HEK293 (cell line): ENCODE data around the gene ATE1.

ENCODE experiments used
- GLIS1 ChIP-seq: fragments of 450-650 bp; formaldehyde crosslinking; IDR thresholded peaks from 2 replicates; pipeline ENCODE4 v1.5.1; 2016; ENCODE audit warnings: missing biosample characterization, missing genetic modification characterization
- REPIN1 ChIP-seq: fragments of 450-650 bp; formaldehyde crosslinking; IDR thresholded peaks from 2 replicates; pipeline ENCODE4 v1.5.1; 2017; ENCODE audit warnings: missing biosample characterization, missing genetic modification characterization, low read depth
- SETDB1 ChIP-seq: IDR thresholded peaks from one replicate; pipeline ENCODE4 v1.6.1; 2017; ENCODE audit warnings: mild to moderate bottlenecking, low read length, moderate library complexity, mixed read lengths; ENCODE audit not compliant: insufficient read length
- YY2 ChIP-seq: fragments of 450-650 bp; formaldehyde crosslinking; IDR thresholded peaks from 2 replicates; pipeline ENCODE4 v1.5.1; 2016; ENCODE audit warnings: missing biosample characterization, missing genetic modification characterization
- ZBTB20 ChIP-seq: fragments of 450-650 bp; formaldehyde crosslinking; IDR thresholded peaks from 2 replicates; pipeline ENCODE4 v1.5.1; 2016; ENCODE audit warnings: missing biosample characterization, missing genetic modification characterization
- ZBTB48 ChIP-seq: fragments of 450-650 bp; formaldehyde crosslinking; IDR thresholded peaks from 2 replicates; pipeline ENCODE4 v1.5.1; 2016; ENCODE audit warnings: missing biosample characterization, missing genetic modification characterization
- ZBTB7A ChIP-seq: fragments of 450-650 bp; formaldehyde crosslinking; IDR thresholded peaks from 2 replicates; pipeline ENCODE4 v1.5.1; 2016; ENCODE audit warnings: low read depth, missing biosample characterization, missing genetic modification characterization
- ZBTB8A ChIP-seq: fragments of 450-650 bp; formaldehyde crosslinking; IDR thresholded peaks from 2 replicates; pipeline ENCODE4 v1.5.1; 2016; ENCODE audit warnings: missing biosample characterization, missing genetic modification characterization
- ZEB2 ChIP-seq: fragments of 450-650 bp; formaldehyde crosslinking; IDR thresholded peaks from 2 replicates; pipeline ENCODE4 v1.5.1; 2016; ENCODE audit warnings: missing biosample characterization, missing genetic modification characterization
- ZIC2 ChIP-seq: fragments of 450-650 bp; formaldehyde crosslinking; IDR thresholded peaks from 2 replicates; pipeline ENCODE4 v1.5.1; 2016; ENCODE audit warnings: missing biosample characterization, missing genetic modification characterization
- ZNF112 ChIP-seq: fragments of 450-650 bp; formaldehyde crosslinking; IDR thresholded peaks from 2 replicates; pipeline ENCODE4 v1.5.0; 2017; ENCODE audit warnings: missing biosample characterization, missing genetic modification characterization
- ZNF146 ChIP-seq: fragments of 450-650 bp; formaldehyde crosslinking; IDR thresholded peaks from 2 replicates; pipeline ENCODE4 v1.5.1; 2016; ENCODE audit warnings: missing biosample characterization, missing genetic modification characterization
- ZNF16 ChIP-seq: fragments of 450-650 bp; formaldehyde crosslinking; IDR thresholded peaks from 2 replicates; pipeline ENCODE4 v1.5.1; 2016; ENCODE audit warnings: low read depth, missing biosample characterization, missing genetic modification characterization
- ZNF184 ChIP-seq: fragments of 450-650 bp; IDR thresholded peaks from 2 replicates; pipeline ENCODE4 v1.5.1; 2018; ENCODE audit warnings: missing biosample characterization, mild to moderate bottlenecking, missing genetic modification characterization
- ZNF239 ChIP-seq: fragments of 450-650 bp; formaldehyde crosslinking; IDR thresholded peaks from 2 replicates; pipeline ENCODE4 v1.5.1; 2016; ENCODE audit warnings: missing biosample characterization, missing genetic modification characterization
- ZNF248 ChIP-seq: fragments of 450-650 bp; formaldehyde crosslinking; IDR thresholded peaks from 2 replicates; pipeline ENCODE4 v1.5.1; 2017; ENCODE audit warnings: missing biosample characterization, missing genetic modification characterization
- ZNF302 ChIP-seq: fragments of 450-650 bp; formaldehyde crosslinking; IDR thresholded peaks from 2 replicates; pipeline ENCODE4 v1.5.1; 2016; ENCODE audit warnings: missing biosample characterization, missing genetic modification characterization, low read depth
- ZNF335 ChIP-seq: fragments of 450-650 bp; formaldehyde crosslinking; conservative IDR thresholded peaks from 2 replicates; pipeline ENCODE4 v1.5.1; 2016; ENCODE audit warnings: missing biosample characterization, missing genetic modification characterization
- ZNF423 ChIP-seq: fragments of 450-650 bp; formaldehyde crosslinking; IDR thresholded peaks from 2 replicates; pipeline ENCODE4 v1.5.1; 2016; ENCODE audit warnings: missing biosample characterization, missing genetic modification characterization
- ZNF510 ChIP-seq: fragments of 450-650 bp; formaldehyde crosslinking; IDR thresholded peaks from 2 replicates; pipeline ENCODE4 v1.5.1; 2018; ENCODE audit warnings: mild to moderate bottlenecking, missing genetic modification characterization, missing biosample characterization; ENCODE audit not compliant: insufficient replicate concordance
- ZNF514 ChIP-seq: fragments of 450-650 bp; formaldehyde crosslinking; IDR thresholded peaks from 2 replicates; pipeline ENCODE4 v1.5.1; 2016; ENCODE audit warnings: missing biosample characterization, missing genetic modification characterization
- ZNF549 ChIP-seq: fragments of 450-650 bp; IDR thresholded peaks from 2 replicates; pipeline ENCODE4 v1.5.1; 2018; ENCODE audit warnings: missing biosample characterization, missing genetic modification characterization, mild to moderate bottlenecking, inconsistent platforms, moderate library complexity
- ZNF610 ChIP-seq: fragments of 450-650 bp; formaldehyde crosslinking; IDR thresholded peaks from 2 replicates; pipeline ENCODE4 v1.5.1; 2016; ENCODE audit warnings: missing biosample characterization, missing genetic modification characterization, borderline replicate concordance
- ZNF677 ChIP-seq: fragments of 450-650 bp; IDR thresholded peaks from 2 replicates; pipeline ENCODE4 v1.5.0; 2018; ENCODE audit warnings: missing biosample characterization, mild to moderate bottlenecking, missing genetic modification characterization, moderate library complexity
- ZNF692 ChIP-seq: fragments of 450-650 bp; formaldehyde crosslinking; IDR thresholded peaks from 2 replicates; pipeline ENCODE4 v1.5.1; 2016; ENCODE audit warnings: missing biosample characterization, missing genetic modification characterization
- ZNF704 ChIP-seq: fragments of 450-650 bp; formaldehyde crosslinking; IDR thresholded peaks from 2 replicates; pipeline ENCODE4 v1.5.1; 2016; ENCODE audit warnings: missing biosample characterization, missing genetic modification characterization
- ZNF837 ChIP-seq: fragments of 450-650 bp; formaldehyde crosslinking; IDR thresholded peaks from 2 replicates; pipeline ENCODE4 v1.5.1; 2016; ENCODE audit warnings: missing biosample characterization, missing genetic modification characterization
- ZSCAN30 ChIP-seq: fragments of 450-650 bp; IDR thresholded peaks from 2 replicates; pipeline ENCODE4 v1.5.1; 2018; ENCODE audit warnings: missing biosample characterization, mild to moderate bottlenecking, missing genetic modification characterization, moderate library complexity
- ZSCAN4 ChIP-seq: fragments of 450-650 bp; formaldehyde crosslinking; IDR thresholded peaks from 2 replicates; pipeline ENCODE4 v1.5.1; 2017; ENCODE audit warnings: missing biosample characterization, missing genetic modification characterization
- ZSCAN5A ChIP-seq: fragments of 450-650 bp; formaldehyde crosslinking; IDR thresholded peaks from 2 replicates; pipeline ENCODE4 v1.5.1; 2016; ENCODE audit warnings: missing biosample characterization, missing genetic modification characterization
- TF ChIP-seq, protein P1 (sequence below): fragments of 450-650 bp; formaldehyde crosslinking; IDR thresholded peaks from 2 replicates; pipeline ENCODE4 v1.5.1; 2016; ENCODE audit warnings: missing biosample characterization, missing genetic modification characterization
- TF ChIP-seq, protein P2 (sequence below): fragments of 450-650 bp; formaldehyde crosslinking; IDR thresholded peaks from 2 replicates; pipeline ENCODE4 v1.5.1; 2016; ENCODE audit warnings: missing biosample characterization, missing genetic modification characterization

Gene ATE1

GRCh38 chr10:121927318-121927840 lies 452 bp downstream of the ATE1 start (continued):
- TF ChIP-seq ZSCAN30 (tag by site-specific recombination) (no peak; the same call in 1 of the 2 replicates), YY2 (tag by site-specific recombination) (no peak), ZNF335 (tag by site-specific recombination) (peak; percentile 96), SETDB1 (no peak), ZNF184 (tag by site-specific recombination) (no peak), ZNF248 (tag by site-specific recombination) (no peak), ZSCAN5A (no peak), ZNF692 (tag by site-specific recombination) (no peak), ZBTB48 (tag by site-specific recombination) (peak; percentile 55; the same call in 1 of the 2 replicates), ZNF510 (tag by site-specific recombination) (no peak), REPIN1 (tag by site-specific recombination) (no peak), GLIS1 (tag by site-specific recombination) (peak; percentile 34), ZBTB20 (tag by site-specific recombination) (peak; percentile 95), ZBTB7A (no peak), ZEB2 (tag by site-specific recombination) (peak; percentile 60), ZBTB8A (tag by site-specific recombination) (peak; percentile 90), ZNF302 (tag by site-specific recombination) (no peak), ZNF704 (tag by site-specific recombination) (no peak), ZNF610 (tag by site-specific recombination) (no peak), ZNF677 (no peak; the same call in 1 of the 2 replicates), ZNF514 (tag by site-specific recombination) (no peak), ZSCAN4 (tag by site-specific recombination) (no peak), ZNF146 (tag by site-specific recombination) (no peak), ZNF16 (tag by site-specific recombination) (no peak), ZNF423 (0 out of 2 replicates have a peak, but pooled peaks have one; percentile 24), ZNF112 (no peak), ZNF549 (no peak), ZIC2 (tag by site-specific recombination) (no peak), ZNF239 (no peak), ZNF837 (tag by site-specific recombination) (no peak)
- TF ChIP-seq, protein P1, sequence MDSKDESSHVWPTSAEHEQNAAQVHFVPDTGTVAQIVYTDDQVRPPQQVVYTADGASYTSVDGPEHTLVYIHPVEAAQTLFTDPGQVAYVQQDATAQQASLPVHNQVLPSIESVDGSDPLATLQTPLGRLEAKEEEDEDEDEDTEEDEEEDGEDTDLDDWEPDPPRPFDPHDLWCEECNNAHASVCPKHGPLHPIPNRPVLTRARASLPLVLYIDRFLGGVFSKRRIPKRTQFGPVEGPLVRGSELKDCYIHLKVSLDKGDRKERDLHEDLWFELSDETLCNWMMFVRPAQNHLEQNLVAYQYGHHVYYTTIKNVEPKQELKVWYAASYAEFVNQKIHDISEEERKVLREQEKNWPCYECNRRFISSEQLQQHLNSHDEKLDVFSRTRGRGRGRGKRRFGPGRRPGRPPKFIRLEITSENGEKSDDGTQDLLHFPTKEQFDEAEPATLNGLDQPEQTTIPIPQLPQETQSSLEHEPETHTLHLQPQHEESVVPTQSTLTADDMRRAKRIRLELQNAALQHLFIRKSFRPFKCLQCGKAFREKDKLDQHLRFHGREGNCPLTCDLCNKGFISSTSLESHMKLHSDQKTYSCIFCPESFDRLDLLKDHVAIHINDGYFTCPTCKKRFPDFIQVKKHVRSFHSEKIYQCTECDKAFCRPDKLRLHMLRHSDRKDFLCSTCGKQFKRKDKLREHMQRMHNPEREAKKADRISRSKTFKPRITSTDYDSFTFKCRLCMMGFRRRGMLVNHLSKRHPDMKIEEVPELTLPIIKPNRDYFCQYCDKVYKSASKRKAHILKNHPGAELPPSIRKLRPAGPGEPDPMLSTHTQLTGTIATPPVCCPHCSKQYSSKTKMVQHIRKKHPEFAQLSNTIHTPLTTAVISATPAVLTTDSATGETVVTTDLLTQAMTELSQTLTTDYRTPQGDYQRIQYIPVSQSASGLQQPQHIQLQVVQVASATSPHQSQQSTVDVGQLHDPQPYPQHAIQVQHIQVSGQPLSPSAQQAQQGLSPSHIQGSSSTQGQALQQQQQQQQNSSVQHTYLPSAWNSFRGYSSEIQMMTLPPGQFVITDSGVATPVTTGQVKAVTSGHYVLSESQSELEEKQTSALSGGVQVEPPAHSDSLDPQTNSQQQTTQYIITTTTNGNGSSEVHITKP: peak; percentile 77
- TF ChIP-seq, protein P2, sequence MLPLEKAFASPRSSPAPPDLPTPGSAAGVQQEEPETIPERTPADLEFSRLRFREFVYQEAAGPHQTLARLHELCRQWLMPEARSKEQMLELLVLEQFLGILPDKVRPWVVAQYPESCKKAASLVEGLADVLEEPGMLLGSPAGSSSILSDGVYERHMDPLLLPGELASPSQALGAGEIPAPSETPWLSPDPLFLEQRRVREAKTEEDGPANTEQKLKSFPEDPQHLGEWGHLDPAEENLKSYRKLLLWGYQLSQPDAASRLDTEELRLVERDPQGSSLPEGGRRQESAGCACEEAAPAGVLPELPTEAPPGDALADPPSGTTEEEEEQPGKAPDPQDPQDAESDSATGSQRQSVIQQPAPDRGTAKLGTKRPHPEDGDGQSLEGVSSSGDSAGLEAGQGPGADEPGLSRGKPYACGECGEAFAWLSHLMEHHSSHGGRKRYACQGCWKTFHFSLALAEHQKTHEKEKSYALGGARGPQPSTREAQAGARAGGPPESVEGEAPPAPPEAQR (tag by site-specific recombination): no peak
